K562 (cell line): ENCODE results near the gene EP300. TPM values are rescaled to one million over a fixed set of nuclear protein-coding genes. Genes with fewer than 3 reads are reported as not detected.

Source experiments
- CREM ChIP-seq: IDR thresholded peaks from 2 replicates; pipeline ENCODE4 v1.6.1; 2014; ENCODE audit warnings: antibody characterized with exemption, low read depth
- ELF1 ChIP-seq: fragments of 200-800 bp; sonication (Bioruptor generic); IDR thresholded peaks from 2 replicates; pipeline ENCODE4 v1.6.1; 2016; ENCODE audit warnings: missing genetic modification characterization, missing compliant biosample characterization
- ETV5 ChIP-seq: sonication (generic); formaldehyde crosslinking; IDR thresholded peaks from 2 replicates; pipeline ENCODE4 v1.4.0; 2020; ENCODE audit warnings: low read depth, mild to moderate bottlenecking, missing genetic modification reagents
- FOXK1 ChIP-seq: sonication (generic); formaldehyde crosslinking; IDR thresholded peaks from 2 replicates; pipeline ENCODE4 v1.8.0; 2022; ENCODE audit warnings: missing genetic modification reagents, mild to moderate bottlenecking, borderline replicate concordance
- HDAC3 ChIP-seq: fragments of 450-650 bp; IDR thresholded peaks from 2 replicates; pipeline ENCODE4 v1.6.1; 2018; ENCODE audit warnings: borderline replicate concordance, mild to moderate bottlenecking, moderate library complexity; ENCODE audit not compliant: partially characterized antibody
- HDAC6 ChIP-seq: IDR thresholded peaks from 2 replicates; pipeline ENCODE4 v1.6.1; 2012; ENCODE audit warnings: low read depth, mild to moderate bottlenecking, control low read depth, inconsistent platforms, low read length, moderate library complexity
- ILK ChIP-seq: fragments of 450-650 bp; IDR thresholded peaks from 2 replicates; pipeline ENCODE4 v1.6.1; 2016; ENCODE audit warnings: missing genetic modification characterization, low read depth, mild to moderate bottlenecking, missing compliant biosample characterization, moderate library complexity, borderline replicate concordance
- KAT2B ChIP-seq: IDR thresholded peaks from one replicate; pipeline ENCODE4 v1.6.1; 2012; ENCODE audit warnings: low read depth, mild to moderate bottlenecking, control low read depth, inconsistent platforms, low read length, moderate library complexity
- KAT7 ChIP-seq: sonication (generic); formaldehyde crosslinking; IDR thresholded peaks from 2 replicates; pipeline ENCODE4 v1.8.0; 2022; ENCODE audit warnings: missing genetic modification reagents, mild to moderate bottlenecking, borderline replicate concordance
- MEIS2 ChIP-seq: fragments of 450-650 bp; IDR thresholded peaks from 2 replicates; pipeline ENCODE4 v1.6.1; 2014; ENCODE audit warnings: mild to moderate bottlenecking; ENCODE audit not compliant: partially characterized antibody
- PHTF2 ChIP-seq: fragments of 250-450 bp; sonication (Bioruptor Pico); IDR thresholded peaks from 2 replicates; pipeline ENCODE4 v1.5.0; 2021; ENCODE audit warnings: mild to moderate bottlenecking
- POLR2B ChIP-seq: fragments of 450-650 bp; IDR thresholded peaks from 2 replicates; pipeline ENCODE4 v1.6.1; 2018; ENCODE audit warnings: low read depth; ENCODE audit not compliant: partially characterized antibody
- POLR2G ChIP-seq: fragments of 200-400 bp; formaldehyde crosslinking; IDR thresholded peaks from 2 replicates; pipeline ENCODE4 v1.6.1; 2017; ENCODE audit warnings: low read depth, mild to moderate bottlenecking, antibody characterized with exemption, low read length, moderate library complexity
- PPARD ChIP-seq: fragments of 250-450 bp; sonication (Bioruptor Pico); IDR thresholded peaks from 2 replicates; pipeline ENCODE4 v1.8.0; 2022; ENCODE audit warnings: inconsistent platforms, mild to moderate bottlenecking, moderate library complexity
- PRPF4 ChIP-seq: fragments of 200-400 bp; formaldehyde crosslinking; IDR thresholded peaks from one replicate; pipeline ENCODE4 v1.6.1; 2017; ENCODE audit warnings: low read length, low read depth, mild to moderate bottlenecking; ENCODE audit not compliant: insufficient read depth, poor library complexity, severe bottlenecking
- RB1 ChIP-seq: fragments of 450-650 bp; IDR thresholded peaks from 2 replicates; pipeline ENCODE4 v1.6.1; 2017; ENCODE audit warnings: low read depth, mild to moderate bottlenecking
- RBBP5 ChIP-seq: fragments of 200-600 bp; sonication (generic); IDR thresholded peaks from 2 replicates; pipeline ENCODE4 v1.6.1; 2012; ENCODE audit warnings: borderline replicate concordance, mild to moderate bottlenecking, low read length, control low read depth, inconsistent platforms; ENCODE audit not compliant: insufficient read depth, poor library complexity, severe bottlenecking
- RBM34 ChIP-seq: fragments of 200-400 bp; formaldehyde crosslinking; IDR thresholded peaks from 2 replicates; pipeline ENCODE4 v1.6.1; 2018; ENCODE audit warnings: low read length, borderline replicate concordance; ENCODE audit not compliant: insufficient read depth
- SAFB2 ChIP-seq: fragments of 200-400 bp; formaldehyde crosslinking; IDR thresholded peaks from 2 replicates; pipeline ENCODE4 v1.6.1; 2018; ENCODE audit warnings: borderline replicate concordance, low read length, low read depth, moderate library complexity; ENCODE audit not compliant: severe bottlenecking
- SRF ChIP-seq, 2 experiments: fragments of 250-450, 450-650 bp in 1 of 2; sonication (Bioruptor Pico) in 1 of 2; sonication (generic) in 1 of 2; formaldehyde crosslinking; IDR thresholded peaks; 2 replicates each; pipeline versions ENCODE4 v1.5.0 to v1.5.1; 2020 to 2022; ENCODE audit warnings: mild to moderate bottlenecking in 1 of 2, missing genetic modification reagents in 1 of 2
- XRCC4 ChIP-seq: IDR thresholded peaks from one replicate; pipeline ENCODE4 v1.6.1; 2011; ENCODE audit not compliant: insufficient read depth, insufficient read length; ENCODE audit errors: extremely low read depth
- ZFX ChIP-seq: sonication (generic); formaldehyde crosslinking; IDR thresholded peaks from 2 replicates; pipeline ENCODE4 v1.8.0; 2022; ENCODE audit warnings: mild to moderate bottlenecking, missing genetic modification reagents, moderate library complexity
- polyA plus RNA-seq, 8 experiments: library from polyadenylated mRNA; depleted of rRNA in 4 of 8; stranded (reverse) in 5 of 8; unstranded in 3 of 8; fragments of >200 nt; fragmentation: Nextera tagmentation in 2 of 8; fragmentation: Illumina TruSeq in 1 of 8; extraction: Ambion mirVana in 2 of 8; extraction: Trizol in 1 of 8; gene quantifications; 2 replicates each; pipeline versions ENCODE4 v1.2.1 to v1.2.3, GENCODE V29; 2011 to 2014; ENCODE audit warnings: inconsistent platforms in 1 of 8, missing spikeins in 1 of 8
- total RNA-seq, 7 experiments: library from RNA; depleted of rRNA in 6 of 7; stranded (reverse); fragments of >200 nt in 6 of 7; fragmentation: Illumina TruSeq in 2 of 7; extraction: Trizol in 2 of 7; gene quantifications; 2 replicates each; pipeline versions ENCODE4 v1.2.1 to v1.2.3, GENCODE V29; 2011 to 2021; ENCODE audit warnings: low replicate concordance in 1 of 7
- TF ChIP-seq, protein P1 (sequence below): fragments of 450-650 bp; conservative IDR thresholded peaks from 2 replicates; pipeline ENCODE4 v1.6.1; 2016; ENCODE audit warnings: missing genetic modification characterization, low read depth, mild to moderate bottlenecking, control low read depth, missing compliant biosample characterization
- TF ChIP-seq, protein P2 (sequence below): sonication (generic); formaldehyde crosslinking; IDR thresholded peaks from 2 replicates; pipeline ENCODE4 v1.8.1; 2023; ENCODE audit warnings: mild to moderate bottlenecking, missing genetic modification reagents, moderate library complexity
- TF ChIP-seq, protein P3 (sequence below): fragments of 250-450 bp; sonication (Bioruptor Pico); IDR thresholded peaks from 2 replicates; pipeline ENCODE4 v1.8.0; 2021; ENCODE audit warnings: borderline replicate concordance, mild to moderate bottlenecking, moderate library complexity; ENCODE audit not compliant: poor library complexity, severe bottlenecking

EP300 gene
- total and polyA plus RNA-seq, 9 of the 15 experiments (the other 6 are each of a cell fraction or from before 2014, with no cell fraction given), result 2.2 to 28.6 (median 10.9) TPM

DNA sequence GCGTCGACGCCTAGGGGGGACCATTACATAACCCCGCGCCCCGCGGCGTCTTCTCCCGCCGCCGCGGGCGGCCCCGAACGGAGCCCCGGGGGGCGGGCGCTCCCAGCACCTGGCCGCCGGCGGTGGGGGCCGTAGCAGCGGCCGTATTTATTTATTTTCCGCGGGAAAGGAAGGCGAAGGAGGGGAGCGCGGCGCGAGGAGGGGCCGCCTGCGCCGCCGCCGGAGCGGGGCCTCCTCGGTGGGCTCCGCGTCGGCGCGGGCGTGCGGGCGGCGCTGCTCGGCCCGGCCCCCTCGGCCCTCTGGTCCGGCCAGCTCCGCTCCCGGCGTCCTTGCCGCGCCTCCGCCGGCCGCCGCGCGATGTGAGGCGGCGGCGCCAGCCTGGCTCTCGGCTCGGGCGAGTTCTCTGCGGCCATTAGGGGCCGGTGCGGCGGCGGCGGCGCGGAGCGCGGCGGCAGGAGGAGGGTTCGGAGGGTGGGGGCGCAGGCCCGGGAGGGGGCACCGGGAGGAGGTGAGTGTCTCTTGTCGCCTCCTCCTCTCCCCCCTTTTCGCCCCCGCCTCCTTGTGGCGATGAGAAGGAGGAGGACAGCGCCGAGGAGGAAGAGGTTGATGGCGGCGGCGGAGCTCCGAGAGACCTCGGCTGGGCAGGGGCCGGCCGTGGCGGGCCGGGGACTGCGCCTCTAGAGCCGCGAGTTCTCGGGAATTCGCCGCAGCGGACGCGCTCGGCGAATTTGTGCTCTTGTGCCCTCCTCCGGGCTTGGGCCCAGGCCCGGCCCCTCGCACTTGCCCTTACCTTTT lies at the start of gene EP300 (continued):
- TF ChIP-seq, protein P1, sequence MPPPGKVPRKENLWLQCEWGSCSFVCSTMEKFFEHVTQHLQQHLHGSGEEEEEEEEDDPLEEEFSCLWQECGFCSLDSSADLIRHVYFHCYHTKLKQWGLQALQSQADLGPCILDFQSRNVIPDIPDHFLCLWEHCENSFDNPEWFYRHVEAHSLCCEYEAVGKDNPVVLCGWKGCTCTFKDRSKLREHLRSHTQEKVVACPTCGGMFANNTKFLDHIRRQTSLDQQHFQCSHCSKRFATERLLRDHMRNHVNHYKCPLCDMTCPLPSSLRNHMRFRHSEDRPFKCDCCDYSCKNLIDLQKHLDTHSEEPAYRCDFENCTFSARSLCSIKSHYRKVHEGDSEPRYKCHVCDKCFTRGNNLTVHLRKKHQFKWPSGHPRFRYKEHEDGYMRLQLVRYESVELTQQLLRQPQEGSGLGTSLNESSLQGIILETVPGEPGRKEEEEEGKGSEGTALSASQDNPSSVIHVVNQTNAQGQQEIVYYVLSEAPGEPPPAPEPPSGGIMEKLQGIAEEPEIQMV (tag), result no peak
- TF ChIP-seq RBM34 (no peak), ETV5 (CRISPR knock-in tag) (no peak), ZFX (CRISPR knock-in tag) (peak; percentile 64), HDAC3 (no peak), SRF (CRISPR knock-in tag; IDR thresholded peaks at IDR 0.05) (no peak), POLR2G (peak; percentile 84), KAT7 (no peak), RBBP5 (peak; percentile 64), POLR2B (peak; percentile 36), HDAC6 (no peak), KAT2B (no peak), PHTF2 (CRISPR knock-in tag) (no peak), FOXK1 (CRISPR knock-in tag) (no peak), PRPF4 (no peak), ELF1 (tag) (no peak), MEIS2 (no peak), ILK (no peak), CREM (peak; percentile 10; the same call in 1 of the 2 replicates), RB1 (peak; percentile 31; the same call in 1 of the 2 replicates), SAFB2 (no peak), XRCC4 (no peak), PPARD (CRISPR knock-in tag) (no peak)
- TF ChIP-seq, protein P2, sequence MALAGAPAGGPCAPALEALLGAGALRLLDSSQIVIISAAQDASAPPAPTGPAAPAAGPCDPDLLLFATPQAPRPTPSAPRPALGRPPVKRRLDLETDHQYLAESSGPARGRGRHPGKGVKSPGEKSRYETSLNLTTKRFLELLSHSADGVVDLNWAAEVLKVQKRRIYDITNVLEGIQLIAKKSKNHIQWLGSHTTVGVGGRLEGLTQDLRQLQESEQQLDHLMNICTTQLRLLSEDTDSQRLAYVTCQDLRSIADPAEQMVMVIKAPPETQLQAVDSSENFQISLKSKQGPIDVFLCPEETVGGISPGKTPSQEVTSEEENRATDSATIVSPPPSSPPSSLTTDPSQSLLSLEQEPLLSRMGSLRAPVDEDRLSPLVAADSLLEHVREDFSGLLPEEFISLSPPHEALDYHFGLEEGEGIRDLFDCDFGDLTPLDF (CRISPR knock-in tag), result no peak
- TF ChIP-seq, protein P3, sequence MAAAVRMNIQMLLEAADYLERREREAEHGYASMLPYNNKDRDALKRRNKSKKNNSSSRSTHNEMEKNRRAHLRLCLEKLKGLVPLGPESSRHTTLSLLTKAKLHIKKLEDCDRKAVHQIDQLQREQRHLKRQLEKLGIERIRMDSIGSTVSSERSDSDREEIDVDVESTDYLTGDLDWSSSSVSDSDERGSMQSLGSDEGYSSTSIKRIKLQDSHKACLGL (CRISPR knock-in tag), result no peak
